ENCODE measurements around the gene DCAF11. TPM values are rescaled to one million over a fixed set of nuclear protein-coding genes. Genes with fewer than 3 reads are reported as not detected.

Gene DCAF11
- total and polyA plus RNA-seq, 2 of the 13 experiments (the other 11 are each of a cell fraction or from before 2014, with no cell fraction given) = 150 to 257 TPM

DNA sequence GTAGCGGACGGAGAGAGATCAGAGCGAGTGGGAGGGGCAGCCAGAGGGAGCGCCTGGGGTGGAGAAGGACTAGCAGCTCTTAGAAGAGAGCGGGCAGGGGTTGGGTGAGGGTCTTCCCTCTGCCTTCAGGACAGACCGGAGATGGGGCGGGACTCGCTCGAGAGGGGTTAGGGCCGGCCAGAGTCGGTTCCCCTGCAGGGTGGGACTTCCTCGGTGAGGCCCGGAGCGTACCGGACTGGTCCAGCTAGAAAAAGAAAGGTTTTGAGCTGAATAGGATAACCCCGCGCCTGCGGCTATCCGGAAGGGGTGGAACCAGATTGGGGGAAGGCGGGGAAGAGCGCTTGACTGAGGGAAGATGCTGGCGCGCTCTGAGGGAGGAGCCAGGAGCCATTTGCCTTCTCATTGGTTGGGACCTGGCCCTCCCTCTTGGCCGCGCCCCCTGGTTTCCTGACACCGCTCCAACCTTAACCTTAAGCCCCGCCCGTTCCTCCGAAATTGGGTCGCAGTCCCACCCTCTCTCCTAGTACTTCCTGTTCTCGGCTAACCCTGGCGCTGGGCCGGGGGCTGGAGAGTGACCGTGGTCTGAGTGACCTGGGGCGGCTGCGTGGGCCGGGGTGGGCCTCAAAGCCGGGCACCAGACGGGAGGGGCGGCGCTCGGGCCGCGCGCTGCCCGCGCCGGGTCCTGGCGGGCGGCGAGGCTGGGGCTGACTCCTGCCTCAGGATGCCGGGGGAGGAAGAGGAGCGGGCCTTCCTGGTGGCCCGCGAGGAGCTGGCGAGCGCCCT, 32.6 kb downstream of the DCAF11 start, which contains the start of gene RNF31 (continued):
- TF ChIP-seq, protein P1, sequence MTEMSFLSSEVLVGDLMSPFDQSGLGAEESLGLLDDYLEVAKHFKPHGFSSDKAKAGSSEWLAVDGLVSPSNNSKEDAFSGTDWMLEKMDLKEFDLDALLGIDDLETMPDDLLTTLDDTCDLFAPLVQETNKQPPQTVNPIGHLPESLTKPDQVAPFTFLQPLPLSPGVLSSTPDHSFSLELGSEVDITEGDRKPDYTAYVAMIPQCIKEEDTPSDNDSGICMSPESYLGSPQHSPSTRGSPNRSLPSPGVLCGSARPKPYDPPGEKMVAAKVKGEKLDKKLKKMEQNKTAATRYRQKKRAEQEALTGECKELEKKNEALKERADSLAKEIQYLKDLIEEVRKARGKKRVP (CRISPR knock-in tag; IDR thresholded peaks at IDR 0.05) = no peak
- TF ChIP-seq EP300 (IDR thresholded peaks at IDR 0.05; ENCODE audit: low read depth in 2 of 2, low read length in 2 of 2) (no peak), EP300 (CRISPR knock-in tag; IDR thresholded peaks at IDR 0.05; ENCODE audit: borderline replicate concordance) (peak; percentile 33; the same call in 1 of the 2 replicates), RAD21 (CRISPR knock-in tag; IDR thresholded peaks at IDR 0.05) (peak; percentile 39), PHF8 (CRISPR knock-in tag; IDR thresholded peaks at IDR 0.05) (peak; percentile 80), ZNF274 (CRISPR knock-in tag; IDR thresholded peaks at IDR 0.05) (peak; percentile 19), SYNCRIP (IDR thresholded peaks at IDR 0.05; ENCODE audit: insufficient read depth, low read depth, low read length) (no peak), NFYC (CRISPR knock-in tag; IDR thresholded peaks at IDR 0.05) (peak; percentile 87), ATM (IDR thresholded peaks at IDR 0.05; ENCODE audit: borderline replicate concordance) (no peak), RNF2 (conservative IDR thresholded peaks at IDR 0.05; ENCODE audit: low read depth) (no peak; the same call in 1 of the 2 replicates), AGO2 (optimal IDR thresholded peaks at IDR 0.05; ENCODE audit: low read depth, low read length) (peak; percentile 84), DNMT3B (CRISPR knock-in tag; conservative IDR thresholded peaks at IDR 0.05) (peak; percentile 93)
- TF ChIP-seq, protein P2, sequence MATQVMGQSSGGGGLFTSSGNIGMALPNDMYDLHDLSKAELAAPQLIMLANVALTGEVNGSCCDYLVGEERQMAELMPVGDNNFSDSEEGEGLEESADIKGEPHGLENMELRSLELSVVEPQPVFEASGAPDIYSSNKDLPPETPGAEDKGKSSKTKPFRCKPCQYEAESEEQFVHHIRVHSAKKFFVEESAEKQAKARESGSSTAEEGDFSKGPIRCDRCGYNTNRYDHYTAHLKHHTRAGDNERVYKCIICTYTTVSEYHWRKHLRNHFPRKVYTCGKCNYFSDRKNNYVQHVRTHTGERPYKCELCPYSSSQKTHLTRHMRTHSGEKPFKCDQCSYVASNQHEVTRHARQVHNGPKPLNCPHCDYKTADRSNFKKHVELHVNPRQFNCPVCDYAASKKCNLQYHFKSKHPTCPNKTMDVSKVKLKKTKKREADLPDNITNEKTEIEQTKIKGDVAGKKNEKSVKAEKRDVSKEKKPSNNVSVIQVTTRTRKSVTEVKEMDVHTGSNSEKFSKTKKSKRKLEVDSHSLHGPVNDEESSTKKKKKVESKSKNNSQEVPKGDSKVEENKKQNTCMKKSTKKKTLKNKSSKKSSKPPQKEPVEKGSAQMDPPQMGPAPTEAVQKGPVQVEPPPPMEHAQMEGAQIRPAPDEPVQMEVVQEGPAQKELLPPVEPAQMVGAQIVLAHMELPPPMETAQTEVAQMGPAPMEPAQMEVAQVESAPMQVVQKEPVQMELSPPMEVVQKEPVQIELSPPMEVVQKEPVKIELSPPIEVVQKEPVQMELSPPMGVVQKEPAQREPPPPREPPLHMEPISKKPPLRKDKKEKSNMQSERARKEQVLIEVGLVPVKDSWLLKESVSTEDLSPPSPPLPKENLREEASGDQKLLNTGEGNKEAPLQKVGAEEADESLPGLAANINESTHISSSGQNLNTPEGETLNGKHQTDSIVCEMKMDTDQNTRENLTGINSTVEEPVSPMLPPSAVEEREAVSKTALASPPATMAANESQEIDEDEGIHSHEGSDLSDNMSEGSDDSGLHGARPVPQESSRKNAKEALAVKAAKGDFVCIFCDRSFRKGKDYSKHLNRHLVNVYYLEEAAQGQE (IDR thresholded peaks at IDR 0.05; ENCODE audit: borderline replicate concordance in 1 of 2, low read depth in 1 of 2, low read length in 2 of 2) = no peak
- TF ChIP-seq, protein P3, sequence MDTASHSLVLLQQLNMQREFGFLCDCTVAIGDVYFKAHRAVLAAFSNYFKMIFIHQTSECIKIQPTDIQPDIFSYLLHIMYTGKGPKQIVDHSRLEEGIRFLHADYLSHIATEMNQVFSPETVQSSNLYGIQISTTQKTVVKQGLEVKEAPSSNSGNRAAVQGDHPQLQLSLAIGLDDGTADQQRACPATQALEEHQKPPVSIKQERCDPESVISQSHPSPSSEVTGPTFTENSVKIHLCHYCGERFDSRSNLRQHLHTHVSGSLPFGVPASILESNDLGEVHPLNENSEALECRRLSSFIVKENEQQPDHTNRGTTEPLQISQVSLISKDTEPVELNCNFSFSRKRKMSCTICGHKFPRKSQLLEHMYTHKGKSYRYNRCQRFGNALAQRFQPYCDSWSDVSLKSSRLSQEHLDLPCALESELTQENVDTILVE (CRISPR knock-in tag; IDR thresholded peaks at IDR 0.05) = no peak
- TF ChIP-seq, protein P4, sequence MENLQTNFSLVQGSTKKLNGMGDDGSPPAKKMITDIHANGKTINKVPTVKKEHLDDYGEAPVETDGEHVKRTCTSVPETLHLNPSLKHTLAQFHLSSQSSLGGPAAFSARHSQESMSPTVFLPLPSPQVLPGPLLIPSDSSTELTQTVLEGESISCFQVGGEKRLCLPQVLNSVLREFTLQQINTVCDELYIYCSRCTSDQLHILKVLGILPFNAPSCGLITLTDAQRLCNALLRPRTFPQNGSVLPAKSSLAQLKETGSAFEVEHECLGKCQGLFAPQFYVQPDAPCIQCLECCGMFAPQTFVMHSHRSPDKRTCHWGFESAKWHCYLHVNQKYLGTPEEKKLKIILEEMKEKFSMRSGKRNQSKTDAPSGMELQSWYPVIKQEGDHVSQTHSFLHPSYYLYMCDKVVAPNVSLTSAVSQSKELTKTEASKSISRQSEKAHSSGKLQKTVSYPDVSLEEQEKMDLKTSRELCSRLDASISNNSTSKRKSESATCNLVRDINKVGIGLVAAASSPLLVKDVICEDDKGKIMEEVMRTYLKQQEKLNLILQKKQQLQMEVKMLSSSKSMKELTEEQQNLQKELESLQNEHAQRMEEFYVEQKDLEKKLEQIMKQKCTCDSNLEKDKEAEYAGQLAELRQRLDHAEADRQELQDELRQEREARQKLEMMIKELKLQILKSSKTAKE (CRISPR knock-in tag; IDR thresholded peaks at IDR 0.05; ENCODE audit: borderline replicate concordance) = no peak
